Measurements from ENCODE around the gene ZBTB48. TPM values are rescaled to one million over a fixed set of nuclear protein-coding genes. Genes with fewer than 3 reads are reported as not detected.

The ZBTB48 gene
- total RNA-seq, 1 donor from 2014 or later, result 9.1 TPM

DNA sequence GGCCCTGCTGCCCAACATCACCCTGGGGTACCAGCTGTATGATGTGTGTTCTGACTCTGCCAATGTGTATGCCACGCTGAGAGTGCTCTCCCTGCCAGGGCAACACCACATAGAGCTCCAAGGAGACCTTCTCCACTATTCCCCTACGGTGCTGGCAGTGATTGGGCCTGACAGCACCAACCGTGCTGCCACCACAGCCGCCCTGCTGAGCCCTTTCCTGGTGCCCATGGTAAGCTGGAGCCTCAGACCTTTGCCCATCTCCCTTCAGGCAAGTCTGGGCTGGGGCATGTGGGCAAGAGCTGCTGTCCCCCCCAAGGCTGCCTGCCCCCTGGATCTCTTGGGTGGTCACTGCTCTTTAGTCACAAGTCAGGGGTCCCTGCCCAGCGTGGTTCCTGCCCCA, 8.8 kb upstream of the ZBTB48 start:
- intact Hi-C loops (cut with DNase I), result no loop called here
- no peaks in the 10 kb centered on the region for H3K36me3 ChIP-seq
- DNase-seq (ENCODE audit: extremely low spot score in 2 of 2), result no peak
- H3K27ac ChIP-seq, result no peak overlapping the region
- H3K27me3 ChIP-seq, result no peaks in the 10 kb centered on the region
- H3K4me1 ChIP-seq, result no peaks in the 10 kb centered on the region
- H3K4me3 ChIP-seq, result no peak overlapping the region
- TF ChIP-seq POLR2A (IDR thresholded peaks at IDR 0.05), result no peak
- TF ChIP-seq, protein P1, sequence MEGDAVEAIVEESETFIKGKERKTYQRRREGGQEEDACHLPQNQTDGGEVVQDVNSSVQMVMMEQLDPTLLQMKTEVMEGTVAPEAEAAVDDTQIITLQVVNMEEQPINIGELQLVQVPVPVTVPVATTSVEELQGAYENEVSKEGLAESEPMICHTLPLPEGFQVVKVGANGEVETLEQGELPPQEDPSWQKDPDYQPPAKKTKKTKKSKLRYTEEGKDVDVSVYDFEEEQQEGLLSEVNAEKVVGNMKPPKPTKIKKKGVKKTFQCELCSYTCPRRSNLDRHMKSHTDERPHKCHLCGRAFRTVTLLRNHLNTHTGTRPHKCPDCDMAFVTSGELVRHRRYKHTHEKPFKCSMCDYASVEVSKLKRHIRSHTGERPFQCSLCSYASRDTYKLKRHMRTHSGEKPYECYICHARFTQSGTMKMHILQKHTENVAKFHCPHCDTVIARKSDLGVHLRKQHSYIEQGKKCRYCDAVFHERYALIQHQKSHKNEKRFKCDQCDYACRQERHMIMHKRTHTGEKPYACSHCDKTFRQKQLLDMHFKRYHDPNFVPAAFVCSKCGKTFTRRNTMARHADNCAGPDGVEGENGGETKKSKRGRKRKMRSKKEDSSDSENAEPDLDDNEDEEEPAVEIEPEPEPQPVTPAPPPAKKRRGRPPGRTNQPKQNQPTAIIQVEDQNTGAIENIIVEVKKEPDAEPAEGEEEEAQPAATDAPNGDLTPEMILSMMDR (IDR thresholded peaks at IDR 0.05), result no peak
- no peak for TF ChIP-seq POLR2AphosphoS5 (IDR thresholded peaks at IDR 0.05; ENCODE audit: insufficient read depth in 1 of 2, low read depth in 1 of 2)
- no peaks in the 10 kb centered on the region for H3K9me3 ChIP-seq

DNA sequence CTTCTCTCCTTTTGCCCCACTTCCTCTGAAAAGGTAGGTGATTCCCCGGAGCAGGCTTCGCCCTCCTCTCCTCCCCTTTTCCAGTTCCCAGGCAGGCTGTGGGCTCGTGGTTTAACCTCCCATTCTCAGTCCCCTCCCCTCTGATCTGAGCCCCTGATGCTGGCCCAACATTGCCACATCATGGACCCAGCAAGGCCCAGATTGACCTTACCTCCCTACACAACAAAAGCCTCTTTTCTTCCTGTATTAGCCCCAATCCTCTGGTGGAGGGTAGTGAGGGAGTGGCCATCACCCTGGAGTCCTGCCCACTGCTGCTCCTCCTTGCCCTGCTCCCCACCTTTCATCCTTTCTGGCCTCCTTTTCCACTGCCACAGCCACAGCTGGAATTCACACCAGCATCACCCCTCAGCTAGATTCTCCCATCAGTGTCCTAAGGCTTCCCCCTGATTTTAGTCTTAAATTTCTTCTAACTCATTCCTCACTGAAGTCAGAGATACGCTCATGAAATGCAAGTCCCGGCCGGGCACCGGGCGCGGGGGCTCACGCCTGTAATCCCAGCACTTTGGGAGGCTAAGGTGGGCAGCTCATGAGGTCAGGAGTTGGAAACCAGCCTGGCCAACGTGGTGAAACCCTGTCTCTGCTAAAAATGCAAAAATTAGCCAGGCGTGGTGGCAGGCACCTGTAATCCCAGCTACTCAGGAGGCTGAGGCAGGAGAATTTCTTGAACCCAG, 7.0 kb upstream of the ZBTB48 start:
- intact Hi-C loops (cut with DNase I), result no loop called here
- Histone ChIP-seq H3K27ac (no peak overlapping the region), H3K9me3 (no peaks in the 10 kb centered on the region), H3K36me3 (no peaks in the 10 kb centered on the region), H3K27me3 (no peaks in the 10 kb centered on the region), H3K4me3 (no peak overlapping the region), H3K4me1 (no peaks in the 10 kb centered on the region)
- DNase-seq (ENCODE audit: extremely low spot score in 2 of 2), result no peak
- TF ChIP-seq POLR2A (IDR thresholded peaks at IDR 0.05) (no peak), POLR2AphosphoS5 (IDR thresholded peaks at IDR 0.05; ENCODE audit: insufficient read depth in 1 of 2, low read depth in 1 of 2) (no peak)
- TF ChIP-seq, protein P1 (IDR thresholded peaks at IDR 0.05), result no peak

DNA sequence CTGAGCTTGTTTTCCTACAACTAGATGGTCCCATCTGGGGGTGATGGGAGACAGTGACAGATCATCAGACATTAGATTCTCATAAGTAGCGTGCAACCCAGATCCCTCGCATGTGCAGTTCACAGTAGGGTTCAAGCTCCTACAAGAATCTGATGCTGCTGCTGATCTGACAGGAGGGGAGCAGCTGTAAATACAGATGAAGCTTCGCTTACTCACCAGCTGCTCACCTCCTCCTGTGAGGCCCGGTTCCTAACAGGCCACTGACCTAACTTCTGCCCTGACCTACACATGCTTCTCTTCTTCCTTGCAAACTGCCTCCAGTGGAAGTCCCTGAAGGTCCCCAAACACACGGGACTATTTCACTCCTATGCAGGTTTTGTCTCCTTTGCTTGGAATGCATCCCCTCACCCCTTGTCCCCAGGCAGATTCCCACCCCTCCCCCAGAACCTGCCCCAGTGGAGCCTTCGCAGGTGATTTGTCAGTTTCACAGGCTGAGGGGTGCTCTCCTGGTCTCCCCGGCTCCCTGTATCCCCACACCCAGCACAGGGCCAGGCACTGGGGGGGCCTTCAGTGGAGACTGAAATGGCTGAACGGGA, 5.7 kb upstream of the ZBTB48 start:
- no peak for DNase-seq (ENCODE audit: extremely low spot score in 2 of 2)
- Histone ChIP-seq H3K36me3 (no peaks in the 10 kb centered on the region), H3K4me1 (peaks cover 3% of the 10 kb centered on the region), H3K9me3 (no peaks in the 10 kb centered on the region), H3K27ac (no peak overlapping the region), H3K4me3 (no peak overlapping the region), H3K27me3 (no peaks in the 10 kb centered on the region)
- intact Hi-C loops (cut with DNase I), result no loop called here
- TF ChIP-seq, protein P1 (IDR thresholded peaks at IDR 0.05), result no peak
- TF ChIP-seq POLR2AphosphoS5 (IDR thresholded peaks at IDR 0.05; ENCODE audit: insufficient read depth in 1 of 2, low read depth in 1 of 2), result no peak
- no peak for TF ChIP-seq POLR2A (IDR thresholded peaks at IDR 0.05)

DNA sequence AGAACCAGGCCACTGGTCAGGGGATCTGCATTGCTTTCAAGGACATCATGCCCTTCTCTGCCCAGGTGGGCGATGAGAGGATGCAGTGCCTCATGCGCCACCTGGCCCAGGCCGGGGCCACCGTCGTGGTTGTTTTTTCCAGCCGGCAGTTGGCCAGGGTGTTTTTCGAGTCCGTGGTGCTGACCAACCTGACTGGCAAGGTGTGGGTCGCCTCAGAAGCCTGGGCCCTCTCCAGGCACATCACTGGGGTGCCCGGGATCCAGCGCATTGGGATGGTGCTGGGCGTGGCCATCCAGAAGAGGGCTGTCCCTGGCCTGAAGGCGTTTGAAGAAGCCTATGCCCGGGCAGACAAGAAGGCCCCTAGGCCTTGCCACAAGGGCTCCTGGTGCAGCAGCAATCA, 5.0 kb upstream of the ZBTB48 start:
- Histone ChIP-seq H3K27ac (no peak overlapping the region), H3K9me3 (no peaks in the 10 kb centered on the region), H3K36me3 (no peaks in the 10 kb centered on the region), H3K27me3 (no peaks in the 10 kb centered on the region), H3K4me3 (no peak overlapping the region), H3K4me1 (peaks cover 7% of the 10 kb centered on the region)
- no peak for DNase-seq (ENCODE audit: extremely low spot score in 2 of 2)
- TF ChIP-seq POLR2AphosphoS5 (IDR thresholded peaks at IDR 0.05; ENCODE audit: insufficient read depth in 1 of 2, low read depth in 1 of 2) (no peak), POLR2A (IDR thresholded peaks at IDR 0.05) (no peak)
- TF ChIP-seq, protein P1 (IDR thresholded peaks at IDR 0.05), result no peak
- intact Hi-C loops (cut with DNase I), result no loop called here
